Fibroblast of lung (primary cell): Measurements from ENCODE around the gene EMC6.

ENCODE experiments used
- CTCF ChIP-seq, 2 donors: IDR thresholded peaks in 1 of 2; conservative IDR thresholded peaks in 1 of 2; 1 replicate in 1 of 2; 2 replicates in 1 of 2; pipeline ENCODE4 v1.5.1; 2011 to 2012; ENCODE audit warnings: low read length in 2 of 2, control low read depth in 1 of 2, inconsistent platforms in 1 of 2, low read depth in 1 of 2, mild to moderate bottlenecking in 1 of 2
- EZH2 ChIP-seq: IDR thresholded peaks from 2 replicates; pipeline ENCODE4 v1.5.1; 2012; ENCODE audit warnings: low read length, control low read depth, mild to moderate bottlenecking; ENCODE audit errors: missing control alignments

- TF ChIP-seq CTCF (conservative IDR thresholded peaks at IDR 0.05 in 1 of 2, IDR thresholded peaks at IDR 0.05 in 1 of 2; ENCODE audit: low read depth in 1 of 2, low read length in 2 of 2) (no peak), EZH2 (no peak)
Observed at GRCh38 chr17:3643889-3644349, 24.7 kb upstream of the EMC6 start.
